H1 (cell line): ENCODE measurements around the gene HSF5. TPM values are rescaled to one million over a fixed set of nuclear protein-coding genes. Genes with fewer than 3 reads are reported as not detected.

ENCODE experiments used
- CTCF ChIA-PET: fragments of 300-600 bp; sonication (Branson Sonifier 250); formaldehyde crosslinking; loops from one replicate; lab custom pipeline; 2021; ENCODE audit not compliant: partially characterized antibody; lab: Charles Lee
- POLR2A ChIA-PET: fragments of 300-600 bp; sonication (Branson Sonifier 250); formaldehyde crosslinking; loops from one replicate; lab custom pipeline; 2021; ENCODE audit warnings: inconsistent platforms; ENCODE audit not compliant: partially characterized antibody; lab: Charles Lee
- DNase-seq, 2 experiments: peaks; one replicate each; pipeline versions ENCODE4 v3.0.0 to v3.0.0-alpha.2; 2010 to 2022; ENCODE audit warnings: low spot score in 2 of 2, low read depth in 1 of 2, mixed read lengths in 1 of 2
- FAIRE-seq: peaks from 2 replicates; lab custom pipeline; 2011; peaks lifted over from hg19 to GRCh38; lab: Jason Lieb, UNC
- H2AFZ ChIP-seq: 2 replicates; pipeline ENCODE4 v1.8.1; 2012; ENCODE audit warnings: low read length, inconsistent platforms
- H2AK5ac ChIP-seq: 2 replicates; pipeline ENCODE4 v1.6.1; 2013; ENCODE audit warnings: low read depth, low read length
- H2BK120ac ChIP-seq: replicated peaks from 2 replicates; pipeline ENCODE3; 2013; ENCODE audit warnings: low read depth, low read length, inconsistent platforms
- H2BK12ac ChIP-seq: 2 replicates; pipeline ENCODE4 v1.6.1; 2013; ENCODE audit warnings: low read depth, low read length
- H2BK15ac ChIP-seq: 2 replicates; pipeline ENCODE4 v1.6.1; 2013; ENCODE audit warnings: low read length
- H2BK20ac ChIP-seq: 2 replicates; pipeline ENCODE4 v1.6.1; 2013; ENCODE audit warnings: low read length
- H2BK5ac ChIP-seq: 2 replicates; pipeline ENCODE4 v1.6.1; 2013; ENCODE audit warnings: low read depth, low read length
- H3K14ac ChIP-seq: 2 replicates; pipeline ENCODE4 v1.6.1; 2013; ENCODE audit warnings: inconsistent platforms; ENCODE audit not compliant: insufficient read length
- H3K18ac ChIP-seq: 2 replicates; pipeline ENCODE4 v1.6.1; 2013; ENCODE audit warnings: low read length; ENCODE audit errors: extremely low read depth
- H3K23ac ChIP-seq: 2 replicates; pipeline ENCODE4 v1.6.1; 2013; ENCODE audit warnings: inconsistent platforms; ENCODE audit not compliant: insufficient read length
- H3K23me2 ChIP-seq: 2 replicates; pipeline ENCODE4 v1.6.1; 2013; ENCODE audit warnings: low read depth, low read length
- H3K27ac ChIP-seq: 2 replicates; pipeline ENCODE4 v1.6.1; 2011; ENCODE audit warnings: low read depth, low read length, inconsistent platforms
- H3K27me3 ChIP-seq, 4 experiments: replicated peaks in 1 of 4; 1 replicate in 1 of 4; 2 replicates in 3 of 4; pipeline versions ENCODE4 v1.6.1 to v1.8.1; 2011 to 2013; ENCODE audit warnings: low read length in 3 of 4, mild to moderate bottlenecking in 3 of 4, inconsistent platforms in 2 of 4, mixed read lengths in 2 of 4, moderate library complexity in 1 of 4; ENCODE audit not compliant: control insufficient read depth in 3 of 4, insufficient read depth in 3 of 4; ENCODE audit errors: extremely low read depth in 1 of 4
- H3K36me3 ChIP-seq, 4 experiments: 2 replicates each; pipeline versions ENCODE4 v1.6.1 to v1.8.1; 2011 to 2013; ENCODE audit warnings: mild to moderate bottlenecking in 4 of 4, low read length in 3 of 4, moderate library complexity in 2 of 4, control low read depth in 1 of 4, inconsistent platforms in 1 of 4; ENCODE audit not compliant: insufficient read depth in 4 of 4, control insufficient read depth in 2 of 4
- H3K4ac ChIP-seq: replicated peaks from 2 replicates; pipeline ENCODE3; 2013; ENCODE audit warnings: low read length, low read depth, mixed read lengths, inconsistent platforms; ENCODE audit not compliant: insufficient read length
- H3K4me1 ChIP-seq, 4 experiments: replicated peaks in 1 of 4; 1 replicate in 1 of 4; 2 replicates in 3 of 4; pipeline versions ENCODE4 v1.6.1 to v1.8.1; 2011 to 2013; ENCODE audit warnings: low read length in 3 of 4, inconsistent platforms in 2 of 4, mixed read lengths in 1 of 4; ENCODE audit not compliant: insufficient read depth in 4 of 4, control insufficient read depth in 3 of 4
- H3K4me2 ChIP-seq, 2 experiments: 2 replicates each; pipeline versions ENCODE4 v1.6.1 to v1.8.1; 2011 to 2013; ENCODE audit warnings: low read depth in 2 of 2, low read length in 2 of 2, control low read depth in 1 of 2, inconsistent platforms in 1 of 2, mild to moderate bottlenecking in 1 of 2; ENCODE audit not compliant: insufficient read depth in 1 of 2
- H3K4me3 ChIP-seq, 4 experiments: fragments of 200-600, 300-600 bp in 1 of 4; sonication (generic), shearing (Covaris generic), sonication (Bioruptor Twin) in 1 of 4; 2 replicates each; pipeline versions ENCODE4 v1.5.1 to v1.8.1; 2011 to 2016; ENCODE audit warnings: low read length in 4 of 4, low read depth in 3 of 4, control low read depth in 2 of 4, inconsistent platforms in 2 of 4, mild to moderate bottlenecking in 2 of 4, mixed read lengths in 1 of 4, moderate library complexity in 1 of 4; ENCODE audit not compliant: insufficient read depth in 2 of 4; ENCODE audit errors: extremely low read depth in 1 of 4
- H3K56ac ChIP-seq: replicated peaks from 2 replicates; pipeline ENCODE3; 2013; ENCODE audit warnings: low read depth, mild to moderate bottlenecking, mixed read lengths, low read length, inconsistent platforms; ENCODE audit not compliant: insufficient read length
- H3K79me1 ChIP-seq: 2 replicates; pipeline ENCODE4 v1.6.1; 2013; ENCODE audit warnings: low read depth, low read length, control low read depth
- H3K79me2 ChIP-seq, 2 experiments: 2 replicates each; pipeline versions ENCODE4 v1.6.1 to v1.8.1; 2012 to 2013; ENCODE audit warnings: low read length in 2 of 2, mild to moderate bottlenecking in 2 of 2, inconsistent platforms in 1 of 2; ENCODE audit not compliant: insufficient read depth in 2 of 2, control insufficient read depth in 1 of 2
- H3K9ac ChIP-seq, 4 experiments: replicated peaks in 1 of 4; 1 replicate in 1 of 4; 2 replicates in 3 of 4; pipeline versions ENCODE4 v1.6.1 to v1.8.1; 2011 to 2013; ENCODE audit warnings: low read depth in 3 of 4, low read length in 3 of 4, control low read depth in 2 of 4, mild to moderate bottlenecking in 2 of 4, moderate library complexity in 2 of 4, inconsistent platforms in 1 of 4; ENCODE audit errors: extremely low read depth in 1 of 4
- H3K9me3 ChIP-seq, 2 experiments: 2 replicates each; pipeline versions ENCODE4 v1.6.1 to v1.8.1; 2012 to 2013; ENCODE audit warnings: mild to moderate bottlenecking in 2 of 2, moderate library complexity in 2 of 2, control low read depth in 1 of 2, inconsistent platforms in 1 of 2, low read depth in 1 of 2, low read length in 1 of 2, mixed read lengths in 1 of 2; ENCODE audit not compliant: insufficient read depth in 2 of 2
- H4K20me1 ChIP-seq, 2 experiments: replicated peaks in 1 of 2; 2 replicates each; pipeline versions ENCODE3 to v1.8.1; 2011 to 2013; ENCODE audit warnings: inconsistent platforms in 2 of 2, low read length in 2 of 2, mild to moderate bottlenecking in 1 of 2; ENCODE audit not compliant: insufficient read depth in 2 of 2, control insufficient read depth in 1 of 2
- H4K5ac ChIP-seq: 2 replicates; pipeline ENCODE4 v1.6.1; 2013; ENCODE audit warnings: low read length, low read depth, mixed read lengths, inconsistent platforms; ENCODE audit not compliant: insufficient read length
- H4K8ac ChIP-seq: 2 replicates; pipeline ENCODE4 v1.8.0; 2013; ENCODE audit warnings: mild to moderate bottlenecking, moderate library complexity, low read length, inconsistent platforms; ENCODE audit not compliant: insufficient read depth; ENCODE audit errors: extremely low read depth
- H4K91ac ChIP-seq: replicated peaks from 2 replicates; pipeline ENCODE3; 2013; ENCODE audit warnings: low read length, mixed read lengths, inconsistent platforms; ENCODE audit not compliant: insufficient read length
- CBX8 ChIP-seq: fragments of 300-800, 300-1000 bp; sonication (generic); IDR thresholded peaks from 2 replicates; pipeline ENCODE4 v1.7.1; 2016; ENCODE audit warnings: low read depth, low read length, borderline replicate concordance
- CEBPB ChIP-seq: IDR thresholded peaks from 2 replicates; pipeline ENCODE4 v1.6.1; 2012; ENCODE audit warnings: low read depth, low read length
- CHD1 ChIP-seq: IDR thresholded peaks from 2 replicates; pipeline ENCODE4 v1.6.1; 2012; ENCODE audit warnings: low read depth, low read length, improper control_type of control experiment
- CHD2 ChIP-seq: IDR thresholded peaks from 2 replicates; pipeline ENCODE4 v1.6.1; 2012; ENCODE audit warnings: low read length, improper control_type of control experiment
- JUN ChIP-seq: IDR thresholded peaks from 2 replicates; pipeline ENCODE4 v1.6.1; 2011; ENCODE audit warnings: low read depth, mild to moderate bottlenecking, improper control_type of control experiment, low read length
- POLR2A ChIP-seq, 2 experiments: IDR thresholded peaks; 1 replicate in 1 of 2; 2 replicates in 1 of 2; pipeline ENCODE4 v1.6.1; 2011; ENCODE audit warnings: low read depth in 2 of 2, low read length in 2 of 2, mild to moderate bottlenecking in 2 of 2; ENCODE audit errors: control extremely low read depth in 1 of 2
- SIX5 ChIP-seq: IDR thresholded peaks from 2 replicates; pipeline ENCODE4 v1.6.1; 2011; ENCODE audit warnings: mild to moderate bottlenecking, low read depth, low read length
- TAF1 ChIP-seq: IDR thresholded peaks from 2 replicates; pipeline ENCODE4 v1.6.1; 2011; ENCODE audit warnings: mild to moderate bottlenecking, low read depth, low read length
- TAF7 ChIP-seq: optimal IDR thresholded peaks from 2 replicates; pipeline ENCODE3; 2011; ENCODE audit warnings: low read depth, mild to moderate bottlenecking, inconsistent platforms, low read length, moderate library complexity, borderline replicate concordance
- WGBS, 2 experiments: shearing (Covaris generic) in 1 of 2; methylation state at CpG; one replicate each; pipeline versions ENCODE4 v1.1.6 to v1.1.7; 2013 to 2015; ENCODE audit warnings: low lambda C conversion rate in 2 of 2, mixed read lengths in 2 of 2, inconsistent platforms in 1 of 2, low coverage in 1 of 2, missing lambda C conversion rate in 1 of 2; ENCODE audit not compliant: insufficient replicate concordance in 2 of 2, insufficient coverage in 1 of 2, insufficient read length in 1 of 2; ENCODE audit errors: extremely low coverage in 1 of 2, missing lambda C conversion rate in 1 of 2; 5-methylcytosine and 5-hydroxymethylcytosine counted together
- polyA plus RNA-seq, 7 experiments: library from polyadenylated mRNA; depleted of rRNA in 3 of 7; stranded (reverse) in 5 of 7; unstranded in 2 of 7; fragments of >200 nt in 5 of 7; fragments of 200-250 nt in 2 of 7; gene quantifications; 1 replicate in 5 of 7; 2 replicates in 1 of 7; 4 replicates in 1 of 7; pipeline versions ENCODE4 v1.2.1 to v1.2.3, GENCODE V29; 2011 to 2013; ENCODE audit warnings: missing spikeins in 2 of 7, mixed read lengths in 2 of 7
- total RNA-seq: library from RNA; stranded (reverse); fragmentation: NEBNext Ultra II Directional; extraction: Animal tissue kit (Norgen Biotek cat#: 25700); gene quantifications from 2 replicates; pipeline ENCODE4 v1.2.1, GENCODE V29; 2021

HSF5 gene
- total and polyA plus RNA-seq, 2 of the 8 experiments (the other 6 are each of a cell fraction or from before 2014, with no cell fraction given): not detected

- Histone ChIP-seq H4K91ac (no peak overlapping the region), H3K27ac (no peak overlapping the region), H2BK15ac (no peak overlapping the region), H3K23ac (no peak overlapping the region), H3K9ac (no peak overlapping the region), H3K56ac (no peak overlapping the region), H2BK120ac (no peak overlapping the region), H2BK5ac (no peak overlapping the region), H3K4me3 (no peak overlapping the region), H2BK20ac (no peak overlapping the region), H4K20me1 (peaks cover 0 to 2% of the 10 kb centered on the region in 2 experiments), H3K27me3 (no peaks in the 10 kb centered on the region; a peak in 1 of 7 replicates), H2AK5ac (no peak overlapping the region), H3K9me3 (no peaks in the 10 kb centered on the region), H2AFZ (no peak overlapping the region), H3K4ac (no peak overlapping the region), H3K4me2 (no peak overlapping the region), H4K8ac (no peak overlapping the region), H3K14ac (no peak overlapping the region), H3K36me3 (peaks cover 0 to 21% (median 4%) of the 10 kb centered on the region in 4 experiments; a peak in 3 of 8 replicates), H3K4me1 (no peaks in the 10 kb centered on the region), H2BK12ac (no peak overlapping the region), H3K79me2 (no peaks in the 10 kb centered on the region), H3K79me1 (no peaks in the 10 kb centered on the region), H3K23me2 (no peaks in the 10 kb centered on the region), H4K5ac (no peak overlapping the region), H3K18ac (no peak overlapping the region)
- CTCF ChIA-PET: no interaction called here
- 94% methylated on average over 1 of the region's 3 CpGs; no CpG with 5 or more reads in 1 of the 2 experiments for WGBS, 2 experiments
- FAIRE-seq (no peak), DNase-seq (no peak)
- POLR2A ChIA-PET: no interaction called here
- no peak for TF ChIP-seq CHD2
- TF ChIP-seq TAF7: no peak
- TF ChIP-seq CHD1: no peak
- no peak for TF ChIP-seq TAF1
- no peak for TF ChIP-seq JUN
- TF ChIP-seq CBX8: no peak
- TF ChIP-seq CEBPB: no peak
- no peak for TF ChIP-seq SIX5
- TF ChIP-seq POLR2A (IDR thresholded peaks at IDR 0.05; ENCODE audit: control extremely low read depth in 1 of 2, low read depth in 2 of 2, low read length in 2 of 2): no peak
Measured at GRCh38 chr17:58484600-58484999, 3.6 kb downstream of the HSF5 start.
